GM12892 (cell line): ENCODE results near the gene ACVR2B. TPM values are rescaled to one million over a fixed set of nuclear protein-coding genes. Genes with fewer than 3 reads are reported as not detected.
"Not testable (repeated sequence)": the region's sequence is repeated elsewhere in the genome, so short reads cannot be mapped to it uniquely, and the experiment has no call there.

Experiments
- DNase-seq: peaks from one replicate; pipeline ENCODE4 v3.0.0; 2011; ENCODE audit not compliant: insufficient read length
- FAIRE-seq: peaks from 2 replicates; lab custom pipeline; 2011; peaks lifted over from hg19 to GRCh38; lab: Jason Lieb, UNC
- POLR2A ChIP-seq: IDR thresholded peaks from 2 replicates; pipeline ENCODE4 v1.6.1; 2011; ENCODE audit warnings: low read depth, low read length, control low read depth
- POLR2AphosphoS5 ChIP-seq: IDR thresholded peaks from 2 replicates; pipeline ENCODE4 v1.6.1; 2011; ENCODE audit warnings: low read depth, low read length, control low read depth
- TAF1 ChIP-seq: IDR thresholded peaks from 2 replicates; pipeline ENCODE4 v1.6.1; 2011; ENCODE audit warnings: low read depth, mild to moderate bottlenecking, control low read depth, low read length, borderline replicate concordance
- polyA plus RNA-seq: library from polyadenylated mRNA; unstranded; fragments of >200 nt; gene quantifications from one replicate; pipeline ENCODE4 v1.2.1, GENCODE V29; 2012; ENCODE audit warnings: missing spikeins, inconsistent platforms; ENCODE audit not compliant: missing spikeins

Gene ACVR2B
- 2.4 TPM for polyA plus RNA-seq

DNA sequence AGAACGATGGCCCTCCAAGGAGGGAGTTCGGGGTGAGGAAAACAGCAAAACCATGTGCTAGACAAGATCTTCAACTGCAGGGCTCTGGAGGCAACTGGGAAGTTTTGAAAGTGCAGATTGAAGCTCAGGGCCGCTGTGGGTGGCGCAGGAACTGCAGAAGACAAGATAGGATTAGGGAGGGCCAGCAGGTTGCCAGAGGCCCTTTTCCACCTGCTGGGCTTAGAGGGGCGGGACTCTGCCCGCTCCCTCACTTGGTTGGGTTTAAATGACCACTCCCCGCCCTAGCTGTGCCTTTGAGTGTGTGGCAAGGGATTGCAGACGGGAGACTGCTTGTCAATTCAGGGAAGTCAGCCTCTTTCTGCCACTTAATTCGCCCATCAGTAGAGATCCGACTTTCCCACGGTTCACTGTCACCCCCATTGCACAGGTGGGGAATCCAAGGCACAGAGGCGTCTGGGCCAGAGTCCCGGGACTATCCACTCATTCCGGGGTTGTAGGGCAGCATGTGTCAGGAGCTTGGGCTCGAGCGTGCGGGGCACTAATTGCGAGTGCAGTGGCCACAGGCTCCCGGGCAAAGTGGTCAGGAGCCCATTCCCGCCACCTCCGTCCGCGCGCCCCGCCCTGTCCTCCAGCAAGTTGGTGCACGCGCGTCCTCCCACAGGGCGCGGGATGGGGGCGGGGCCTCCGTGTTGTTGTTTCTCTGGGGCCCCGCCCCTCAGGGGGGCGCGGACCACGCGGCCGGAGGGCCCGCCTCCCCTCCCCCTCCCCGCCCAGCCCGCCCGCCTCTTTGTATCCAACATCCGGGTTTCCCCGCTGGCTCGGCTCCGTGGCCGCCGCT, at the start of gene ACVR2B:
Gene ACVR2B (plus strand): TSS at position 816 of the 838 bp plus-strand sequence. CDS start 433 bp downstream, outside the sequence.
- peak; percentile 76 for DNase-seq
- no peak for FAIRE-seq
- TF ChIP-seq POLR2A (no peak), TAF1 (0 out of 2 replicates have a peak, but pooled peaks have one; percentile 48)

DNA sequence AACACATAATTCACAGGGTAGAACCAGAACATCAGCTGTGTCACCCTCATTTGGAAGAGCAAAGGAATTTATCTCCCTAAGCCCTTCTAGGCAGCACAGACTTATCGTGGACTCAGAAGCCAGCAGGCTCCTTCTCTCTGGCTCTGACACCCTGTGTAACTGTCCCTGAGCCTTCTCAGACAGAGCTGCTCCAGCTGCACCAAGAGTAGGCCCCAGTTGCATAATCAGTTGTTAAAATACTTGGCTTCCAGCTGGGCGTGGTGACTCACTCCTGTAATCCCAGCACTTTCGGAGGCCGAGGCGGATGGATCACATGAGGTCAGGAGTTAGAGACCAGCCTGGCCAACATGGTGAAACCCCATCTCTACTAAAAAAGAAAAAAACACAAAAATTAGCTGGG, 49.4 kb upstream of the ACVR2B start:
- DNase-seq = no peak
- FAIRE-seq = no peak
- no peak for TF ChIP-seq TAF1
- TF ChIP-seq POLR2AphosphoS5 = no peak
- no peak for TF ChIP-seq POLR2A

DNA sequence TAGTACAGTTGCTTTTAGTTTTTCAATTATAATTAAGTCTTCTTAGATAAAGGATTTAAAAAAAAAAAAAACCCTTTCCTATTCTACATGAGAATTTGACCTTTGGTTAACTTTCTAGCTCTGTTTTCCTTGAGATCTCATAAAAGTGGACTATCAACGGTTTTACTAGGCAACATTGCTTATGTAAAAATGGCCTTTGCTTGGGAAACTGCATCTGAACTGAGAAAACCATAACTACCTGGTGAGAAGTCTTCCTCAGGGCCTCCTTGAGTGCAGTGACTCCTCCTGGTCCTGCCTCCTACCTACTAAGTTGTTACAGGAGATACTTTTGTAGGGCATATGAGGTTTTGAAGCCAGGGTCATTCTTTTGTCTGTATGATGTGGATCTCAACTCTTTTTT, 42.1 kb upstream of the ACVR2B start:
- FAIRE-seq = no peak
- no peak for DNase-seq
- no peak for TF ChIP-seq POLR2AphosphoS5
- no peak for TF ChIP-seq TAF1
- TF ChIP-seq POLR2A = no peak

DNA sequence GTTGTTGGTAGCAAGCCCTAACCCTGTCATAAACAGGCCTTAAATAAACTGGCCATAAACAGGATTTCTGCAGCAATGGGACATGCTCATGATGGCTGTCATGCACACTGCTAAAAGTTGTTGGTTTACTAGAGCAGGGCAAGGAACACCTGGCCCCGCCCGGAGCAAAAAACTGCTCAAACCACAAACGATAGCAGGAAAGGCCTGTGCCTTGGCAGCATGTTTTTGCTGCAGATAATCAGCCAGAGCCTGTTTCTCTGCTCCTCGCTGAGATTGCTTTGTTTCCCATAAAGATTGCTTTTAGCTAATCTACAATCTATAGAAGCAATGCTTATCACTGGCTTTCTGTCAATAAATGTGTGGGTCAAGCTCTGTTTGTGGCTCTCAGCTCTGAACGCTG, 32.9 kb upstream of the ACVR2B start:
- FAIRE-seq = not testable (repeated sequence)

DNA sequence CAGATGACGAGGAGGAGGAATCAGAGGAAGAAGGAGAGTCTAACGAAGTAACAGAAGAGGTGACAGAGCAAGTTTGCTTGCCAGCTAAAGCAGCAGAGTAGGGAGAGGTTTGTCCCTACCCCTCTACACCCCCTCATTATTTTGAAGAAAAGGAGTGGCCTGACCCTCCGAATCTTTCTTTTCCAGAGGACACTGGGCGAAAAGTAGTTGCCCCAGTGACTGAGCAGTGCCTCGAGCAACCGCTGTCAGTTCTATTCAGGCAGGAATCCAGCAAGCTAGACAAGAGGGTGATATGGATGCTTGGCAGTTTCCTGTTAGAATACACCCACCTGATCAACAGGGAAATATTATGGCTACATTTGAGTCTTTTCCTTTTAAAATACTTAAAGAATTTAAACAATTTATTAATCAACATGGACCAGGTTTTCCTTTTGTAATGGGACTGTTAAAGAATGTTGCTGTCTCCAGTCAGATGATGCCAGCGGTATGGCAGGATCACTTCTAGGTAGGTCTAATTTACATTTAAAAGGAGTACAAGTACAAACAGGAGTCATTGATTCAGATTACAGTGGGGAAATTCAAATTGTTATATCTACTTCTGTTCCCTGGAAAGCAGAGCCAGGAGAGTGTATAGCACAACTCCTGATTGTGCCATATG, 31.9 kb upstream of the ACVR2B start:
- TF ChIP-seq POLR2A (no peak), TAF1 (no peak), POLR2AphosphoS5 (no peak)
- DNase-seq (no peak), FAIRE-seq (no peak)

More for the DNA sequence above, 32.9 kb upstream of the ACVR2B start:
- not testable (repeated sequence) for DNase-seq

DNA sequence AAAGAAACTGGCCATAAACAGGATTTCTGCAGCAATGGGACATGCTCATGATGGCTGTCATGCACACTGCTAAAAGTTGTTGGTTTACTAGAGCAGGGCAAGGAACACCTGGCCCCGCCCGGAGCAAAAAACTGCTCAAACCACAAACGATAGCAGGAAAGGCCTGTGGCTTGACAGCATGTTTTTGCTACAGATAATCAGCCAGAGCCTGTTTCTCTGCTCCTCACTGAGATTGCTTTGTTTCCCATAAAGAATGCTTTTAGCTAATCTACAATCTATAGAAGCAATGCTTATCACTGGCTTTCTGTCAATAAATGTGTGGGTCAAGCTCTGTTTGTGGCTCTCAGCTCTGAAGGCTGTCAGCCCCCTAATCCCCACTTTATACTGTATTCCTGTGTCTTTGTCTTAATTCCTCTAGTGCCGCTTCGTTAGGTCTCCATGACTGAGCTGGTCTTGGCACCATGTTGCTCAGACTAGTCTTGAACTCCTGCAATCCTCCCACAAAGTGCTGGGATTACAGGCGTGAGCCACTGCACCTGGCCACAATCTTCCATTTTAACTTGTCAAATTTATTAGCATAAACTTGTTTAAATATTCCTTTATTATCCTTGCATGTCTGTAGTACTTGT, 26.8 kb upstream of the ACVR2B start:
- not testable (repeated sequence) for DNase-seq, FAIRE-seq

DNA sequence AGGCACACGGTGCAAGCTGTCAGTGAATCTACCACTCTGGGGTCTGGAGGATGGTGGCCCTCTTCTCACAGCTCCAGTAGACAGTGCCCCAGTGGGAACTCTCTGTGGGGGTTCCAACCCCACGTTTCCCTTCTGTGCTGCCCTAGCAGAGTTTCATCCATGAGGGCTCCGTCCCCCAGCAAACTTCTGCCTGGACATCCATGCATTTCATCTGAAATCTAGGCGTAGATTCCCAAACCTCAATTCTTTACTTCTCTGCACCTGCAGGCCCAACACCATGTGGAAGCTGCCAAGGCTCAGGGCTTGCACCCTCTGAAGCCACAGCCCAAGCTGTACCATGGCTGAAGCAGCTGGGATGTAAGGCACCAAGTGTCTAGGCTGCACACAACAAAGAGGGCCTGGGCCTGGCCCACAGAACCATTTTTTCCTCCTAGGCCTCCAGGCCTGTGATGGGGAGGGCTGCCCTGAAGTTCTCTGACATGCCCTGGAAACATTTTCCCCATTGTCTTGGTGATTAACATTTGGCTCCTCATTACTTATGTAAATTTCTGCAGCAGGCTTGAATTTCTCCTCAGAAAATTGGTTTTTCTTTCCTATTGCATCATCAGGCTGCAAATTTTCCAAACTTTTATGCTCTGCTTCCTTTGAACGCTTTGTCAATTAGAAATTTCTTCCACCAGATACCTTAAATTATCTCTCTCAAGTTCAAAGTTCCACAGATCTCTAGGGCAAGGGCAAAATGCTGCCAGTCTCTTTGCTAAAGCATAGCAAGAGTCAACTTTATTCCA, 20.6 kb upstream of the ACVR2B start:
- not testable (repeated sequence) for DNase-seq, FAIRE-seq

DNA sequence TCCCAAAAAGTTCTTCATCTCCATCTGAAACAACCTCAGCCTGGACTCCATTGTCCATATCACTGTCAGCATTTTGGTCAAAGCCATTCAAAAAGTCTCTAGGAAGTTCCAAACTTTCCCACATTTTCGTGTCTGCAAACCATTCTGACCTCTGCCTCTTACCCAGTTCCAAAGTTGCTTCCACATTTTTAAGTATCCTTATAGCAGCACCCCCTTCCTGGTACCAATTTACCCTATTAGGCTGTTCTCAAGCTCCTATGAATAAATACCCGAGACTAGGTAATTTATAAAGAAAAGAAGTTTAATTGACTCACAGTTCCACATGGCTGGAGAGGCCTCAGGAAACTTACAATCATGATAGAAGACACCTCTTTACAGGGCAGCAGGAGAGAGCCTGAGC, 20.0 kb upstream of the ACVR2B start:
- not testable (repeated sequence) for DNase-seq, FAIRE-seq

DNA sequence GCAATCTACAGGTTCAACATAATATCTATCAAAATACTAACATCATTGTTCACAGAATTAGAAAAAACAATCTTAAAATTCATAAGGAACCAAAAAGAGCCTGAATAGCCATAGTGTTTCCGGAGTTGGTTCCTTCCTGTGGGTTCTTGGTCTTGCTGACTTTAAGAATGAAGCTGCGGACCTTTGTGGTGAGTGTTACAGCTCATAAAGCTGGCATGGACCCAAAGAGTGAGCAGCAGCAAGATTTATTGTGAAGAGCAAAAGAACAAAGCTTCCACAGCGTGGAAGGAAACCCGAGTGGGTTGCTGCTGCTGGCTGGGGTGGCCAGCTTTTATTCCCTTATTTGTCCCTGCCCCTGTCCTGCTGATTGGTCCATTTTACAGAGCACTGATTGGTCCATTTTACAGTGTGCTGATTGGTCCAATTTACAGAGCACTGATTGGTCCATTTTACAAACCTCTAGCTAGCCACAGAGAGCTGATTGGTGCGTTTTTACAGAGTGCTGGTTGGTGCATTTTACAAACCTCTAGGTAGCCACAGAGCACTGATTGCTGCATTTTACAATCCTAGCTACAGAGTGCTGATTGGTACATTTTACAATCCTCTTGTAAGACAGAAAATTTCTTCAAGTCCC, 15.1 kb upstream of the ACVR2B start:
- FAIRE-seq, DNase-seq: not testable (repeated sequence)

DNA sequence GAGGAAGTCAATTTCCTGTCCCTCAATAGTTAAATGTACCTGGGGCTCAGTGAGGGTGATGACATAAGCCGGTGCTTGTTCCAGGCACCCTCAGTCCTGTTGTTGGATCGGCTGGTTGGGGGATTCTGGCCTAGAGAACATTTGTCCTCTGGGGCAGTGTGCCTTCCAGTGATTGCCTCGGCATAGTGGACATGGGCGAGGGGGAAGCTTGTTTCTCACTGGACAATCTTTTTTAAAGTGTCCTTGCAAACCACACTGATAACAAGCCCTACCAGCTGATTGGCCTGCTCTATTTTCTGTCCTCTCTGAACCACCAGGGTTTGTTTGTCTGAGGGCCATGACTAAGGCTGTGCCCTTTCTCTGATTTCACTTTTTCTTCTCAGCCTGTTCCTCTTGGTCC, 10.5 kb upstream of the ACVR2B start:
- FAIRE-seq, DNase-seq: not testable (repeated sequence)

DNA sequence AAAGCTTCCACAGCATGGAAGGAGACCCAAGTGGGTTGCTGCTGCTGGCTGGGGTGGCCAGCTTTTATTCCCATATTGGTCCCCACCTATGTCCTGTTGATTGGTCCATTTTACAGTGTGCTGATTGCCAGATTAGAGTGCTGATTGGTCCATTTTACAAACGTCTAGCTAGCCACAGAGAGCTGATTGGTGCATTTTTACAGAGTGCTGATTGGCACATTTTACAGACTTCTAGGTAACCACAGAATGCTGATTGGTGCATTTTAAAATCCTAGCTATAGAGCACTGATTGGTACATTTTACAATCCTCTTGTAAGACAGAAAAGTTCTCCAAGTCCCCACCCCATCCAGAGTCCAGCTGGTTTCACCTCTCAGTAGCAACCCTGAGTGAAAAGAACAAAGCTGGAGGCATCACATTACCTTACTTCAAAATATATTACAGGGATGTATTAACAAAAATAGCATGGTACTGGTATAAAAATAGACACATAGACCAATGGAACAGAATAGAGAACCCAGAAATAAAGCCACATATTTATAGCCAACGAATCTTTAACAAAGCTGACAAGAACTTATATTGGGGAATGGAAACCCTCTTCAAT, 7.5 kb upstream of the ACVR2B start:
- DNase-seq = no peak

More for the DNA sequence above, 7.5 kb upstream of the ACVR2B start:
- FAIRE-seq = no peak
- TF ChIP-seq TAF1 = no peak
- no peak for TF ChIP-seq POLR2AphosphoS5
- no peak for TF ChIP-seq POLR2A
